Activated CD4-positive, CD25-positive, alpha-beta regulatory T cell treated with anti-CD3 and anti-CD28 coated beads, Interleukin-2, amount 50 U/mL, for 24 hours (primary cell): ENCODE data around the gene LINGO4.
A peak's percentile ranks its signal among the peaks of the same experiment; 100 is the strongest.
"Not testable (repeated sequence)": the region's sequence is repeated elsewhere in the genome, so short reads cannot be mapped to it uniquely, and the experiment has no call there.

Experiments used
- ATAC-seq, 2 donors: fragments of 150-1000 bp; cut with Tn5 transposase; one replicate each; pipeline ENCODE4 v1.10.0; 2021; ENCODE audit warnings: mild to moderate bottlenecking in 1 of 2, moderate library complexity in 1 of 2

Gene LINGO4

DNA sequence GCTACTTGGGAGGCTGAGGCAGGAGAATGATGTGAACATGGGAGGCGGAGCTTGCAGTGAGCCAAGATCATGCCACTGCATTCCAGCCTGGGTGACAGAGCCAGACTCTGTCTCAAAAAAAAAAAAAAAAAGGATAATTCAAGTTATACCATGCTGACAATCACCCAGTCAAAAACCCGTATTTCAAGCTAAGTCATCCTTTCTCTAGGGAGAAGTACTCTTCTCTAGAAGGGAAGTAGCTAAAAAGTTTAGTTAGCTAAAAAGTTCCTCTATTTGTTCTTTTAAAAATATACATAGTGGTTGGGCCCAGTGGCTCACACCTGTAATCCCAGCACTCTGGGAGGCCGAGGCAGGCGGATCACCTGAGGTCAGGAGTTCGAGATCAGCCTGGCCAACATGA lies 24.5 kb downstream of the LINGO4 start:
- not testable (repeated sequence) for ATAC-seq

DNA sequence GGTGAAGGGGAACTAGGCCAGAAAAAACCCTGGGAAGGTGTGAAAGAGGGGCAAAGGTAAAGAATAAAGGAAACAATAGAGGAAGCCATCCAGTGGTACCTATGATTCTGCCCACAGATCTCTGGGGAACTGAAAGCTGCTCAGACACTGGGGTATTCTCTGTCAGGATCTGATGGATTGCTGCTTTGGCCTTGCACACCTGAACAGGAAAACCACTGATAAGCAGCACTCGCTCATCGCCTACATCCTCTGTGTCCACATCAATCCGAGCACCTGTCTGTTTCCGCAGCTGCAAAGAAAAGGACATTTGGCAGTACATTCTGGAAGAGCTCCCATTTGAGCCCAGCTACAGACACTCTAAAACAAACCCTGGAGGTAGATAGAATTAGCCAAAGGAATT lies 25.4 kb downstream of the LINGO4 start:
- no peak for ATAC-seq

DNA sequence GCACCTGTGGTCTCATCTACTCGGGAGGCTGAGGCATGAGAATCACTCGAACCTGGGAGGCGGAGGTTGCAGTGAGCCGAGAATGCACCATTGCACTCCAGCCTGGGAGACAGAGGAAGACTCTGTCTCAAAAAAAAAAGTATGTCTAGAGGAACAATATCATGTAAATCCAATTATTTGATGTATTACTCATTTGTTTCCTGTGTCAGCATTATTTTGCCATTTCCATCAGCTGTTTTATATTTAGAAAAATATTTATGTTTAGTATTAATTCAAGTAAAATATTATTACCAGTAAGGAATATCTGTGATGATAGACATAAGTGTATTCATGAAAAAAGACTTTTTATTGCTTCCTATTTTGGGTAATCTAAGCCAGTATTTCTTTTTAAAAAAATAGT lies 27.9 kb downstream of the LINGO4 start:
- no peak for ATAC-seq

DNA sequence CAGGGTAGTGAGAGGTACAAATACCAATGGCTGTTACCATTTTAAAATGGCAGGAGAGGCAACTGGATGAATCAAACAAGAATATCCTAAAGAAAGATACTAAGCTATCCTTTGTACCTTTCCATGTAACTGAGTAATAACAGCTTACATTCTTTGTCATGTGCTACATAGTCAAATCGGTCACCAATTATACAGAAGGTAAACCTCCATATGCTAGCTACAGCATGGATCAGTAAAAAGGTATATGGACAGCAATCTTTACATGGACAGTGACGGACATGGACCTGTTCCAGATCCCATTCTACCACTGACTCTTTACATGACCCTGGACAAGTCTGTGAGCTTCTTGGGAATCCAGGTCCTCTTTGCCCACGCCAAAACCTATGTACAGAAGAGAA lies 28.6 kb downstream of the LINGO4 start:
- ATAC-seq, result no peak

DNA sequence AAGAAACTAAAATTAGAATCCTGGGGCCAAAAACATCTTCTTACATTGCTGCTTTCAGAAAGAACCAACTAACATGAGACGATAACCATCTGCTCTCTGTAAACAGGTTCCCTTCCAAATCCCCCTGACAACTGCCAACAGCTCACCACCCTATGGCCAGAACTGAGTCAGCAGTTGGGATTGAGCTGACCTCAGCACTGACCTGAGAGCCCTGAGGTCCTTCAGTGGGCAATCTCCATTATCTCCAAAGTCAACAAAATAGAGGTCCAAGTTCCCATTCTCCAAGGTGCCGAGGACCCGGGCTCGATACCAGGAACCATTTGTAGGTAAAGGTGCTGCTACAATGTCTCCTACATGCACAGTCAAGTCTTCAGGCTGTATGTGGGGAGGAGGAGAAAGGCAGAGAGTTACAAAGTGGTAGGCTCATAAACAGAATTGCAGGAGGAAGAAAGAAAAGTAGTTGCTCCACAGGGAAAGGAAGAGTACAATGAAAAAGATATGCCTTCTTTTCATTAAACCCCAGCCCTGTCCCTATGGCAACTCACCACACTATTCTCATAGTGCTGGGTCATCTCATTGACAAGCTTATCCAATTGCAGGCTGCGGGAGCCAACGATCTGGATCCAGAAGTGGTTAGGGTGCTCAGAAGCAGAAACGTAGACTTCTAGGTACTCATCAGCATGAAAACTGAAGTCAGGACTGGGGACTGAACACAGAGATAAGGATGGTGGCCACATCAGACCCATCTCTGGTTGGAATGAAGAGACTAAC lies 29.1 kb downstream of the LINGO4 start:
- no peak for ATAC-seq

DNA sequence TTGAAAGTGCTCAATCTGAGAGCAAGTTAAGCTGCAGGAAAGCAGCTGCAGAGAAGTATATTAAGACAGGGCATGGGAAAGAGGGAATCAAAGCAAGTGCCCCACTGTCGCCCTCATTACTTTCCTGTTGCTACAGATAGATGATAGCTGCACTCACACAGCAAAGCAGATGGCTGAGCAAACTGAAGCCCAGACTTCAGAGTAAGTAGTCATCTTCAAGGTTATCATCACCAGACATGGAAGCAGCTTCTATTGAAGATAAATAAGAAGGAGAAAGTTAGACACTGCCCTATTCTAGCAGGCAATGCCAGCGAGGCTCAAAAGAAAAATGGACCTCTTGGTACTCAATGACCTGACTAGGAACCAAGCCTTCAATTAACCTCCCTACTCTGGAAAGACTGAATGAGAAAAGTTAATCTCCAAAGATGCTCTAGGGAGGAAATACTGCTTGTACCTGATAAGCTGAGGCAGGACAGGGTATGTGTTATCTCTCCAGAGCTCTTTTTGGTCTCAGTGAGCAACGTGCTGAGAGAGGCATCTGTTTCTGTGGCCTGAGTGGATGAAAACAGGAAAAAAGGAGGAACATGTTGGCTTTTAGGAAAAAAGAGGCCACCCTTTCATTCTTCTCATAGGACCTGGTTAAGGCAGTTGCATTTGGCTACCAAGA lies 30.8 kb downstream of the LINGO4 start:
- no peak for ATAC-seq

DNA sequence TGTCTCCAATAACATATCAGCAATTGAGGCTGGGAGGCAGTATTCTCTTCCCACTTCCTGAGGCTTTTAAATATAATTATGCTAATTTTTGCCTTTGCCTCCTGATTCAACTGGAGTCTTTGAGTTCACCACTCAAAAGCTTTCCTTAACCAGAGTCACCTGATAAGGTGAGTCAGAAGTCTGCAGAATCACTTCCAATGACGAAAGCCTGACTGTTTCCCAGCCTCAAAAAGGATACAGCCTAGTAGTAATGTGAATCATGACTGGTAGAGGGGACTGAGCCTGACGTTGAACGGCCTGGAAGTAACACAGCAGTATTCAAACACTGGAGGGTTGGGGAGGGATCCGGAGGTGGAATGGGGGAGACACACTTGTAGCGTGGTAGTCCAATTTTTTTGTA lies 31.5 kb downstream of the LINGO4 start:
- ATAC-seq, result no peak

DNA sequence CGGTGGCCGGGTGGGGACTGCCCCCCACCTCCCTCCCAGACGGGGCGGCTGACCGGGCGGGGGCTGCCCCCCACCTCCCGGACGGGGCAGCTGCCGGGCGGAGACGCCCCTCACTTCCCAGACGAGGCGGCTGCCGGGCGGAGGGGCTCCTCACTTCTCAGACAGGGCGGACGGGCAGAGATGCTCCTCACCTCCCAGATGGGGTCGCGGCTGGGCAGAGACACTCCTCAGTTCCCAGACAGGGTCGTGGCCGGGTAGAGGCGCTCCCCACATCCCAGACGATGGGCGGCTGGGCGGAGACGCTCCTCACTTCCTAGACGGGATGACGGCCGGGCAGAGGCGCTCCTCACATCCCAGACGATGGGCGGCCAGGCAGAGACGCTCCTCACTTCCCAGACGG lies 35.9 kb downstream of the LINGO4 start:
- ATAC-seq, result not testable (repeated sequence)

DNA sequence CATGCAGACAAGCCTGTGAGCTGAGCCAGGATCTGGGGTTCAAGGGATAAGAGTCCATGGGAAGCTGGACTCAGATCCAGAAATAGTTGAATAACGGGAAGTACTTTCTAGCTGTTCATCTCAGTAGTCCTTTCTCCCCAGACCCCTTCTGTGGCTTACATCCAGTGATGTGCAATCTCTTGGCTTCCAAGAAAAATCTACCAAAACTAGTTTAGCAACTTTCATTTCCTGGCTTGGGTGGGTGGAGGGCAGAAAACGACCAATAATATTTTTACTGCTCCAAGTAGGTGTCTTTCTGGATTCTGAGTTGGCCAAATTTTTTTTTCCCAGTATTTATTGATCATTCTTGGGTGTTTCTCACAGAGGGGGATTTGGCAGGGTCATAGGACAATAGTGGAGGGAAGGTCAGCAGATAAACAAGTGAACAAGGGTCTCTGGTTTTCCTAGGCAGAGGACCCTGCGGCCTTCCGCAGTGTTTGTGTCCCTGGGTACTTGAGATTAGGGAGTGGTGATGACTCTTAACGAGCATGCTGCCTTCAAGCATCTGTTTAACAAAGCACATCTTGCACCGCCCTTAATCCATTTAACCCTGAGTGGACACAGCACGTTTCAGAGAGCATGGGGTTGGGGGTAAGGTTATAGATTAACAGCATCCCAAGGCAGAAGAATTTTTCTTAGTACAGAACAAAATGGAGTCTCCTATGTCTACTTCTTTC lies 36.7 kb downstream of the LINGO4 start:
- ATAC-seq, result not testable (repeated sequence)

DNA sequence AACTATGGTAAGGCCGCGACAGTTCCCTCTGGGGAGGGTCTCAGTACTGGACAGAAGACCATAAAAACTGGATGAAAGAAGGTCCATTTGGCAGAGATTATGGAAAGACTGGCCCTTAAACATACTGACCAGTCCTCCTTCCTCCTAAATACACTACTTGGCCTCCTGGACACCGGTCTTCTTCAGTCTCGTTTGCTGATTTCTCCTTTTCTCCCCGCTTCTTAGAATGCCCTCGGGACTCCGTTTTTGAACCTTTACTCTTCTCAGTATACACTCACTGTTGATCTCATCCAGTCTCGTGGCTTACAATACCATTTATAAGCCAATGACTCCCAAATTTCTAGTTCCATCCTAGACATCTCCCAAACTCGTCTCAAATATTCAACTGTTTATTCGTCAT lies 41.2 kb downstream of the LINGO4 start:
- ATAC-seq, result no peak

DNA sequence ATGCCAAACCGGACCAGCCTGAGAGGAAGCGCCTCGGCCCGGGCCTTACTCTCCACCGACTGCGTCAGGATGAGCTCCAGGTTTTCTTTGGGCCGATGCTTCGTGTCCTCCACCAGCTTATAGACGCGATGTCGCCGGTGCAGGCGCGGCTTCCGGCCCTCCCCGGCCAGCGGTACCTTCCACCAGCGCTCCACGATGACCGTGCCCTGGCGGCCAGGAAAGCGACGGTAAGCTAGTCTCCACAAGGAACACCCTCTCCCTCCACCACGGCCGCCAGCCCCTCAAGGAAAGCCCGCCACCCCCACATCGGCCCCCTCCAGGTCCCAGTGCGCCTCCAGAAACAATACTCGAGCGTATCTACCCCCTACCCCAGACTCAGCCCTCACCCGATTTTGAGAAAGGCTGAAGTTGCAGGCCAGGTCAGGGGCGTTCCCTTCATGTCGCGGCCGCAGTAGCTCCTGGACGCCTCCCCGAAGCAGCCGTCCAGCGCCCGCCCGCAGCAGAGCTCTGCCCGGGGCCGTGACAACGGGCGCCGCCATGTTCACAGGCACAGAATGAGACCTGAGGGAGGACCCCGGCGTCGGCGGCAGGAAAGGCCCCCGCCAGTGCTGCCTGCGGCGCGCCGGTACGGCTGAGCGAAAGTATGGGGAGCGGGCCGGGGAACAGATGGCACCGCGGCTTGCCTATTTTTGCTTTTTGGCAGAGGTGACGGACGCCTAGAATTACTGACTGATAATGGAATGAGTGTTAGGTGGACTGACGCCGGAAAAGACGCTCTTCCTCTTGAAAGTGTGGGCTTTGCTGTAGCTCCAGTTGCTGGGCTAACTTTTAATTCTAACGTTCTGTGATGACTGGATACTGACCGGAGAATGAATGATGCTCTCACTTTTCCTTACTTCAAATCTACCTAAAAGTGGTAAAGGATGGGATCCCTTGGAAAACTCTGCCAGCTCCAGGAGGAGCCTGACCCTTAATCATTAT lies 42.0 kb downstream of the LINGO4 start, which contains the start of gene MRPL9:
Gene MRPL9 (minus strand): TSS at position 556 of the 981 bp plus-strand sequence. CDS start 17 bp downstream, at position 539.
- peak; percentile 99 to 100 for ATAC-seq

DNA sequence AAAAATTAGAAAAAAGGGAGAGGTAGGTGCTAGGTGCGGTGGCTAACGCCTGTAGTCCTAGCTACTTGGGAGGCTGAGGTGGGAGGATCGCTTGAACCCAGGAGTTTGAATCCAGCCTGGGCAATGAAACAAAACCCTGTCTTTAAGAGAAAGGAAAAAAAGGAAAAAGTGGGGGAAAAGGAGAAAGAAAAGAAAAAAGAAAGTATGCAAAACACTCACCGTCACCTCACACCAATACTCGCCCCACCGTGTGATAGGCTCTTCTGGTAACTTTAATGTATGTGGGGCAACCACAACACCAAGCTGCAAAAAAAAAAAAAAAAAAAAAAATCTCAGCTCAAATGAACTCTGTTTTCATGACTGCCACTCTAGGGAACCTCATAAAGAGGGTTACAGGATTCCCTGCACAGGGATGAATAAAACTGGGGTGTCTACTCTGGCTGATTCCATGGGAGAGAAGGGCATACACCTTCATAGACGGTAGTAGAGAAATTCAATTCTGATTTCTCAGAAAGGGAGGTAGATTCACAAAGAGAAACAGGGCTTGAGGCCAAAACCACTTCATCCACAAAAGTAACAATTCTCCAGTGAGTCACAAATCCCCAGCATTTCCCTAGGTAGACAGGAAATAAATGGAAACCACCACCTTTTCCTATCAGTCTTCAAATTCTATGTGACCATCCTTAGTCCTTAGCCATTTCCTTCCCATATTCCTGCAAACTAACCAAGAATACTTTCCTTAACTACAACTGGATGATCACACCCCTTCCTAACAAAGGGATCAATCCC lies 44.4 kb downstream of the LINGO4 start:
- ATAC-seq, result no peak

DNA sequence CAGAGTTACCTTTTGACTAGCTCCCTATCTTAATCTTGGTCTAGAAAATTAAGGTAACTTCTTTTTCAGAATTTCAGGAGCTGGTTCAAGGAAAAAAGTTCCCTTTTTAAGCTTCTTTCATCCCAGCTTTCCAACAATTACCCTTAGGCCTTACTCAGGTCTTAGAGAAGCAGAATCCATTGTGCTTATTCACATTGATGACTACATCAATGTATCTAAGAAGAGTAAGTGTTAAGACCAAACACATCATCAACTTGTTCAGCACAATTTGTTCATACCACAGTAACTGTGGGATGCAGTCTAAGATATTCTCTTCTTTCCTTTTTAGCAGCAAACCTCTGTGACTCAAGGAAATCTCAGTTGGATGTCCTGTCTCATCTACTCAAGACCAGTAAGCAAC lies 46.0 kb downstream of the LINGO4 start:
- ATAC-seq, result no peak

DNA sequence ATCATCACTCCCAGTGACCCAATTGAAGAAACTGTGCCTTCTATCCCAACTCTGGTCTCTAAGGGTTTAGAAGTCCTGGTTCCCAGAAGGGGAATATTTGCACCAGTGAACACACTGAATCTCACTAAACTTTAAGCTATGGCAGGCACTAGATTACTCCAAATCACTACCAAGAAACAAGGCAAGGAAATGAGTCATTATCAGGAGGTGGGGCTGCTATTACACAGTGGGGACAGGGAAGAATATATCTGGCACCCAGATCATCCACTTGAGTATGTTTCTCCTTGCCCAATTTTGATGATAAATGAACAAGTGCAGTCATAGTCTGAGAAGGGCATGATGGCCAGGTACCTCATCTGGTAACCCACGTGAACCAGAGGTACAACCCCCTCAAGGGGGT lies 48.9 kb downstream of the LINGO4 start:
- peak; percentile 67 to 72 for ATAC-seq
